Smooth muscle cell (in vitro differentiated cells): Measurements from ENCODE around the gene SPG7. TPM values are rescaled to one million over a fixed set of nuclear protein-coding genes. Genes with fewer than 3 reads are reported as not detected.
A peak's percentile ranks its signal among the peaks of the same experiment; 100 is the strongest.

Experiments used
- DNase-seq: peaks from one replicate; lab custom pipeline; 2025; ENCODE audit not compliant: unreplicated experiment; lab: John Stamatoyannopoulos, UW
- H2AFZ ChIP-seq: fragments of 200-600 bp; sonication (generic); 2 replicates; pipeline ENCODE4 v1.6.0; 2016; ENCODE audit warnings: antibody characterized with exemption, low read depth, mild to moderate bottlenecking
- H3F3A ChIP-seq: fragments of 200-600 bp; sonication (generic); 2 replicates; pipeline ENCODE4 v1.6.0; 2017; ENCODE audit warnings: antibody characterized with exemption, low read depth
- H3K27ac ChIP-seq: fragments of 200-600 bp; sonication (generic); 2 replicates; pipeline ENCODE4 v1.5.1; 2016; ENCODE audit warnings: low read depth, mild to moderate bottlenecking
- H3K27me3 ChIP-seq: fragments of 200-600 bp; sonication (generic); 2 replicates; pipeline ENCODE4 v1.6.1; 2016; ENCODE audit warnings: low read depth, mild to moderate bottlenecking
- H3K36me3 ChIP-seq: fragments of 200-600 bp; sonication (generic); 2 replicates; pipeline ENCODE4 v1.5.1; 2016; ENCODE audit warnings: low read depth
- H3K4me1 ChIP-seq: fragments of 200-600 bp; sonication (generic); 2 replicates; pipeline ENCODE4 v1.5.1; 2016; ENCODE audit warnings: low read depth
- H3K4me2 ChIP-seq: fragments of 200-600 bp; sonication (generic); 2 replicates; pipeline ENCODE4 v1.6.0; 2016; ENCODE audit warnings: mild to moderate bottlenecking
- H3K4me3 ChIP-seq: fragments of 200-600 bp; sonication (generic); 2 replicates; pipeline ENCODE4 v1.5.1; 2016; ENCODE audit warnings: mild to moderate bottlenecking
- H3K79me2 ChIP-seq: fragments of 200-600 bp; sonication (generic); 2 replicates; pipeline ENCODE4 v1.6.0; 2016; ENCODE audit warnings: low read depth, mild to moderate bottlenecking
- H3K9ac ChIP-seq: fragments of 200-600 bp; sonication (generic); 2 replicates; pipeline ENCODE4 v1.6.0; 2016; ENCODE audit warnings: low read depth
- H3K9me3 ChIP-seq: fragments of 200-600 bp; sonication (generic); replicated peaks from 2 replicates; pipeline ENCODE4 v1.5.1; 2016; ENCODE audit warnings: low read depth
- H4K20me1 ChIP-seq: fragments of 200-600 bp; sonication (generic); 2 replicates; pipeline ENCODE4 v1.6.0; 2016; ENCODE audit warnings: low read depth
- WGBS: methylation state at CpG from one replicate; pipeline ENCODE4 v1.1.7; 2016; ENCODE audit warnings: low lambda C conversion rate; 5-methylcytosine and 5-hydroxymethylcytosine counted together
- polyA plus RNA-seq: library from polyadenylated mRNA; unstranded; fragments of >200 nt; fragmentation: Nextera tagmentation; extraction: Ambion mirVana; gene quantifications from 2 replicates; pipeline ENCODE4 v1.2.1, GENCODE V29; 2016
- total RNA-seq: library from RNA; depleted of rRNA; stranded (reverse); fragments of >200 nt; gene quantifications from 2 replicates; pipeline ENCODE4 v1.2.3, GENCODE V29; 2014
- TF ChIP-seq, protein P1 (sequence below): fragments of 200-600 bp; sonication (generic); IDR thresholded peaks from 2 replicates; pipeline ENCODE4 v1.5.1; 2017; ENCODE audit warnings: borderline replicate concordance, mild to moderate bottlenecking, antibody characterized with exemption; ENCODE audit not compliant: insufficient read depth, poor library complexity, severe bottlenecking

SPG7 gene
- total and polyA plus RNA-seq, 2 experiments from 2014 or later: 49.3 to 61.4 TPM

DNA sequence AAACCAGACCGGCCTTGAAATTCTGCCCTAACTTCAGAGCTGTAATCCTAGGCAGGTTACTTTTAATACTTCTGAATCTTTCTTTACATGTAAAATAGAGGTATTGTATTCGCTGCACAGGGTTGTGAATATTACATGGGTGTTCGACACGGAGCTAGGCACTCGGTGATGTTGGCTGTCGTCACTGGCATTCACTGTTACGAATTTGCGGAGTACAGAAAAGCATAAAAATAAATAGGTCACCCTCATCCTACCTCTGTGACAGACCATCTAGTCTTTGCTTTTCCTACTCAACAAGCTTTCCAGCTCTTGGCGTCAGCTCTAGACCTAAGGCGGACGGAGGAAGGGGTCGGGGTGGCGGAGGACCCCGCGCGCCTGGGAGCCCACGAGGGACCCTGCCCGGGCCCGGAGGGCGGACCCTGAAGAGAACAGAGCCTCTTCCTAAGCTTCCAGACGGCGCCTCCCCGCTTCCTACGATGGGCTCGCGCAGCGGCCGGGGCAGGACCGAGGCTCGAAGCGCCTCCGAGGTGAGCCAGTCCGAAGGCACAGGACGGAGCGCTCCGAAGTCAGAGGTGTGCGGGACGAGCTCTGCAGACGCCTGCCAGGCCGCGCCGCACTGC is 879 bp upstream of the SPG7 start:
- TF ChIP-seq, protein P1, sequence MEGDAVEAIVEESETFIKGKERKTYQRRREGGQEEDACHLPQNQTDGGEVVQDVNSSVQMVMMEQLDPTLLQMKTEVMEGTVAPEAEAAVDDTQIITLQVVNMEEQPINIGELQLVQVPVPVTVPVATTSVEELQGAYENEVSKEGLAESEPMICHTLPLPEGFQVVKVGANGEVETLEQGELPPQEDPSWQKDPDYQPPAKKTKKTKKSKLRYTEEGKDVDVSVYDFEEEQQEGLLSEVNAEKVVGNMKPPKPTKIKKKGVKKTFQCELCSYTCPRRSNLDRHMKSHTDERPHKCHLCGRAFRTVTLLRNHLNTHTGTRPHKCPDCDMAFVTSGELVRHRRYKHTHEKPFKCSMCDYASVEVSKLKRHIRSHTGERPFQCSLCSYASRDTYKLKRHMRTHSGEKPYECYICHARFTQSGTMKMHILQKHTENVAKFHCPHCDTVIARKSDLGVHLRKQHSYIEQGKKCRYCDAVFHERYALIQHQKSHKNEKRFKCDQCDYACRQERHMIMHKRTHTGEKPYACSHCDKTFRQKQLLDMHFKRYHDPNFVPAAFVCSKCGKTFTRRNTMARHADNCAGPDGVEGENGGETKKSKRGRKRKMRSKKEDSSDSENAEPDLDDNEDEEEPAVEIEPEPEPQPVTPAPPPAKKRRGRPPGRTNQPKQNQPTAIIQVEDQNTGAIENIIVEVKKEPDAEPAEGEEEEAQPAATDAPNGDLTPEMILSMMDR: no peak
- Histone ChIP-seq H2AFZ (peak overlapping the region; percentile 82), H3K4me3 (peak overlapping the region; percentile 96), H3K27ac (peak overlapping the region; percentile 94), H3K9me3 (no peaks in the 10 kb centered on the region), H3K79me2 (peaks cover 32% of the 10 kb centered on the region), H3K4me1 (peaks cover 12% of the 10 kb centered on the region), H4K20me1 (peaks cover 14% of the 10 kb centered on the region), H3K27me3 (no peaks in the 10 kb centered on the region), H3F3A (peaks cover 3% of the 10 kb centered on the region), H3K4me2 (peak overlapping the region; percentile 95), H3K9ac (peak overlapping the region; percentile 96), H3K36me3 (no peaks in the 10 kb centered on the region)
- 16% methylated on average over 40 of the region's 42 CpGs for WGBS
- DNase-seq: peak; percentile 51

DNA sequence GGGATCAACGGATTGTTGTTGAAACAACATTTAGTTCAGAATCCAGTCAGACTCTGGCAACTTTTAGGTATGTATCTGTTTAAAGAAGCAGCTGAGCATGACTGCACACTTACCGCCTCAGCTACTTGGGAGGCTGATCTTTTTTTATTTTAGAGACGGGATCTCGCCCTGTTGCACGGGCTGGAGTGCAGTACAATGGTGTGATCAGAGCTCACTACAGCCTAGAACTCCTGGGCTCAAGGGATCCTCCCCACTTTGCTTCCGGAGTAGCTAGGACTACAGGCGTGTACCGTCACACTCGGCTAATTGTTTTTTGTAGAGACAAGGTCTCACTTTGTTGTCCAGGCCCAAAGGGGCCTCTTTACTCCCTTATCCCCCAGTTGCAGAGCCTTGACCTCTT is 2.3 kb downstream of the SPG7 start:
- Histone ChIP-seq H2AFZ (no peak overlapping the region), H3K9me3 (no peaks in the 10 kb centered on the region), H3K4me3 (no peak overlapping the region), H3K79me2 (peaks cover 45% of the 10 kb centered on the region), H3K9ac (no peak overlapping the region), H3K4me2 (no peak overlapping the region), H3K4me1 (peaks cover 12% of the 10 kb centered on the region), H4K20me1 (peaks cover 14% of the 10 kb centered on the region), H3K27ac (no peak overlapping the region), H3F3A (peaks cover 3% of the 10 kb centered on the region), H3K27me3 (no peaks in the 10 kb centered on the region), H3K36me3 (no peaks in the 10 kb centered on the region)
- WGBS: 98% methylated on average over 9 of the region's 9 CpGs
- no peak for DNase-seq
- TF ChIP-seq, protein P1: no peak

DNA sequence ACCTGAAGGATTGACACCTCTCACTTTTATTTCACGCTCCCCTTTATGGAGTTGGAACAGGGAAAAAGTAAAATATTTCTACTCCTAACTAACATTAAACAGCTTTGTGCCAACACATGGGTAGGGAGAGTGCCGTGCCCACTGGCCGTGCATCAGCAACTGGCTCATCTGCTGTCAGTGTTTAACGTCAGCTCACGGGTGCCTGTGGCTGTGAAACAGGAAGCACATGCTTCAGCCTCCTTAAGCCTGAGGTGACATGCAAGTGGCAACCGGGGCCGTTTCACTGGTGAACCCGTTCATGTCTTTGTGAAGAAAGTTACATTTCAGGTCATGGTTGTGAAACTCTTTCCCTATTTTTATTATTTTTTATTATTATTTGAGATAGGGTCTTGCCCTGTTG is 3.2 kb downstream of the SPG7 start:
- H3K36me3 ChIP-seq: no peaks in the 10 kb centered on the region
- H3F3A ChIP-seq: peaks cover 3% of the 10 kb centered on the region
- H3K4me2 ChIP-seq: no peak overlapping the region
- no peak overlapping the region for H3K4me3 ChIP-seq
- H3K4me1 ChIP-seq: peaks cover 12% of the 10 kb centered on the region
- no peaks in the 10 kb centered on the region for H3K9me3 ChIP-seq
- no peaks in the 10 kb centered on the region for H3K27me3 ChIP-seq
- peaks cover 14% of the 10 kb centered on the region for H4K20me1 ChIP-seq
- no peak overlapping the region for H3K27ac ChIP-seq
- TF ChIP-seq, protein P1: no peak
- no peak overlapping the region for H3K9ac ChIP-seq
- peaks cover 54% of the 10 kb centered on the region for H3K79me2 ChIP-seq
- H2AFZ ChIP-seq: no peak overlapping the region
- no peak for DNase-seq
- WGBS: 72% methylated on average over 8 of the region's 8 CpGs

DNA sequence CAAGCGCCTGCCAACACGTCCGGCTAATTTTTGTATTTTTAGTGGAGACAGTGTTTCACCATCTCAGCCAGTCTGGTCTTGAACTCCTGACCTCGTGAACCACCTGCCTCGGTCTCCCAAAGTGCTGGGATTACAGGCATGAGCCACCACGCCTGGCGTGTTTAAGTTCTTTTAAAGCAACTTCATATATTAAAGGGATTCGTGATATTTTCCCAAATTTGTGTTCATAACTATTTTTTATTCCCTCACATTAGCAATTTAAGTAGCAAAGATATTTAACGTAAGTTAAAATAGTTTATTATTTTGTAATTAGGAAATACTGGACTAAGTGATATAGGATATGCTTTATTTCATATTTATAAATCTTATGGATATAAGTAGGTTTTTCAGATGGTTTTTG is 4.2 kb downstream of the SPG7 start:
- peaks cover 21% of the 10 kb centered on the region for H4K20me1 ChIP-seq
- no peak overlapping the region for H3K27ac ChIP-seq
- no peak overlapping the region for H3K4me3 ChIP-seq
- no peak for DNase-seq
- peaks cover 61% of the 10 kb centered on the region for H3K79me2 ChIP-seq
- TF ChIP-seq, protein P1: no peak
- H3K9ac ChIP-seq: no peak overlapping the region
- no peaks in the 10 kb centered on the region for H3K27me3 ChIP-seq
- peaks cover 7% of the 10 kb centered on the region for H3K4me1 ChIP-seq
- H2AFZ ChIP-seq: no peak overlapping the region
- no peak overlapping the region for H3K4me2 ChIP-seq
- 97% methylated on average over 9 of the region's 9 CpGs for WGBS
- no peaks in the 10 kb centered on the region for H3K36me3 ChIP-seq
- H3K9me3 ChIP-seq: no peaks in the 10 kb centered on the region
- peaks cover 3% of the 10 kb centered on the region for H3F3A ChIP-seq
